ENCODE data around the gene GALK2.

GALK2 gene

DNA sequence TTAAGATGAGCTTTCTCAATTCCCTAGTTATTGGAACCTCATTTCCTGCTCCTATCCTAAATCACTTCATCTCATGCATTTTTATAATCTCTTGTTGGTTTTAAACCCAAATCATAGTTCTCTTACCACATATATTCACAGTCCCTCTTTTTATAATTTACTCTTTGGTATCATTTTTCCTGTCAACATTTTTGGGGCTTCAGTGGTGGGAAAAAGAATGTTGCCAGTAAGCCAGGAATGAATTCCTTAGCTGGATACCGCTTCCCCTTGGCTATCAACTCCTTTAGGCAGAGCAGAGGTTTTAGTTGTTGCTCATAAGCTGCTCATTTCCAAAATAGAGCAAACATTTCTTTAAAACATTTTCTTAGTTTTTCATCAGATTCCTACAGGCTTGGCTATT lies 112.3 kb downstream of the GALK2 start:
- no peak for DNase-seq (ENCODE audit: low spot score)

GRCh38 chr15:49286649-49287404 lies 116.8 kb downstream of the GALK2 start:
- DNase-seq (ENCODE audit: low spot score): peak; percentile 6

DNA sequence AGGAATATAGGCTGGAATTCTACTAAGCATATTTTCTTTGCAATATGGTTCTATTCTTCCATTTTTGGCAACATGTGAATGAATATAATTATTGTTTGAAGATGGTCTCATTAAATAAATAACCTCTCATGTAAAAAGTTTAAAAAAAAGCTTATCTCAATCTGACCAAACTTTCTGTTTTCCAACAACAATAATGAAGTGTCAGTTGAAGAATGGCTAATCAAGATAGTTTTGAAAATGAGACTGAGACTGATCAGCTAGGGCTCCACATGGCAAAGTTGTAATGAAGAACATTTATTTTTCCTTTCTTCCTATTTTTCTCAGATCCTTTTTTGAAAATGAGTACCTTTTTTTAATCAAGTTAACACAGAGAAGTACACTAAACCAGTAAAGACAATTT lies 117.4 kb downstream of the GALK2 start:
- no peak for DNase-seq (ENCODE audit: low spot score)

DNA sequence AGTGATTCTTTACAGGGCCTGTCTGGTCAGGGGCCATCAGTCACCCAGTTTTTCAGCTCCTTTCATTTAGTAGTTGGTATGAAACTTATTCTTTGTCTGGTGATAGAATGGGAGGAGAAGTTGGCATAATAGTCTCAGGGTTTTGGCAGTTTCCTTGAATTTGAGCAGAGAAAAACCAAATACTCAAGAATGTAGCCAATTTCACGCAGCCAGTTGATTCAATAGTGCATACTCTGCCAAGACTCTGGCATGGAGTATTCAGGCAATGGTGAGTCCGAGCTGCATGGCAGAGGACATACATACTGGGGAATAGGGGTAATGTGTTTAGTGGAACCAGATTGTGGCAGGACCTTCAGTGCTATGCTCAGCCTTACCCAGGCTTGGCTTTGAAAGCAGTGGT lies 118.3 kb downstream of the GALK2 start:
- DNase-seq (ENCODE audit: low spot score): no peak

DNA sequence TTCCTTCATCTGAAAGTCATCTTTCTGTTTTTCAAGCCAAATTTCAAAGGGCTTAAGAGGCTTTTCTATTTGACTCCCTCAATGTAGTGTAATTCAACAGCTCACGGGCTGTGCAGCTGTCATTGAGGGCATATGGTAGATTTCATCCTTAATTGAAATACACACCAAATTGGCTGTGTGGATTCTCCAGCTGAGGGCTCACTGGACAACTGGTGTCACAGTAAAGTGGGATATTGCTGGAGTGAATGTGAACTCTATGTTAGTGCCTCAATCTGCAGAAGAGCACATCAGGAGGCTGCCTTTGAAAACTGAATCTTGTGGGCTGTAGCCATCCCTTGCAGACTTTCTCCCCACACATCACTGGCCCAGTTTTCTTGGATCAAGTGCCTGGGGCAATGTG lies 120.1 kb downstream of the GALK2 start:
- DNase-seq (ENCODE audit: low spot score): no peak

DNA sequence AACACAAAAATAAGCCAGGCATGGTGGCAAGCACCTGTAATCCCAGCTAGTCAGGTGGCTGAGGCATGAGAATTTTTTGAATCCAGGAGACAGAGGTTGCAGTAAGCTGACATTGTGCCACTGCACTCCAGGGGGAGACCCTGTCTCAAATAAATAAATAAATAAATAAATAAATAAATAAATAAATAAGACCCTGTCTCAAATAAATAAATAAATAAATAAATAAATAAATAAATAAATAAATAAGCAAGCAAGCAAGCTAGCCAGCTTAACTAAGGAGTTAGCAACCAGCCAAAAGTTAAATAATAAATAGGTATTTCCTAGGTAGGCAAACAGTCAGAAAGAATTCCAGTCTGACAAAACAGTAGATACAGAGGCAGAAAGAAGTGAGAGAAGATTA lies 123.9 kb downstream of the GALK2 start:
- DNase-seq (ENCODE audit: low spot score): no peak

- DNase-seq (ENCODE audit: low spot score): no peak
Observed at GRCh38 chr15:49296258-49296657, 126.2 kb downstream of the GALK2 start.

DNA sequence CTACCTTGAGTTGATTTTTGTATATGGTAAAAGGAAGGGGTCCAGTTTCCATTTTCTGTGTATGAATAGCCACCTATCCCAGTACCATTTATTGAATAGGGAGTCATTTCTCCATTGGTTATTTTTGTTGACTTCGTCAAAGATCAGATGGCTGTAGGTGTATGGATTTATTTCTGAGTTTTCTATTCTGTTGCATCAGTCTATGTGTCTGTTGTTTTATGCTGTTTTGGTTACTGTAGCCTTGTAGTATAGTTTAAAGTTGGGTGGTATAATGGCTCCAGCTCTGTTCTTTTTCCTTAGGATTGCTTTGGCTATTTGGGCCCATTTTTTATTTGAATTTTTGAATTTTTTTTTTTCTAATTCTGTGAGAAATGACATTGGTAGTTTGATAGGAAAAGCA lies 127.5 kb downstream of the GALK2 start:
- DNase-seq (ENCODE audit: low spot score): no peak

- no peak for DNase-seq (ENCODE audit: low spot score)
Observed at GRCh38 chr15:49300856-49301255, 130.8 kb downstream of the GALK2 start.

GRCh38 chr15:49301562-49301961 lies 131.5 kb downstream of the GALK2 start:
- DNase-seq (ENCODE audit: low spot score): no peak

- DNase-seq (ENCODE audit: low spot score): no peak
Observed at GRCh38 chr15:49303003-49303402, 133.0 kb downstream of the GALK2 start.

DNA sequence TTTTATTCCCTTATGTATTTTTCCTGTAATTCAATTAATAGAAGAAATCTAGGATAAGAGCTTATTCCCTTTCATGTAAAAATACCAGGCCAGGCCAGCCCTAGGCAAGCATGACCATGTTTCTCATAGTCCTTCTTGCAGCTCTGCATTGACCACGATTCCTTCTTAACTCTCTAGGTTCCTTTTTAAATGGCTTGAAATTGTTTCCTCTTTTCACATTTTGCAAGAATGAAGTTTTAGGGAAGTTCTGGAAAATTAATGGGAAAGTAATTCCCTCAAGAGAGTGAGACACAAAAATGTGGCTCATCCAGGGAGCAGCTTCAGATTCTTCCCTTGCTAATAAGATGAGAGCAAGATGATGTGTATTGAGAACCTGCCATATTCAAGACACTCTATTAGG lies 136.5 kb downstream of the GALK2 start:
- no peak for DNase-seq (ENCODE audit: low spot score)

GRCh38 chr15:49308686-49309085 lies 138.6 kb downstream of the GALK2 start:
- no peak for DNase-seq (ENCODE audit: low spot score)

GRCh38 chr15:49309889-49310288 lies 139.8 kb downstream of the GALK2 start:
- no peak for DNase-seq (ENCODE audit: low spot score)

DNA sequence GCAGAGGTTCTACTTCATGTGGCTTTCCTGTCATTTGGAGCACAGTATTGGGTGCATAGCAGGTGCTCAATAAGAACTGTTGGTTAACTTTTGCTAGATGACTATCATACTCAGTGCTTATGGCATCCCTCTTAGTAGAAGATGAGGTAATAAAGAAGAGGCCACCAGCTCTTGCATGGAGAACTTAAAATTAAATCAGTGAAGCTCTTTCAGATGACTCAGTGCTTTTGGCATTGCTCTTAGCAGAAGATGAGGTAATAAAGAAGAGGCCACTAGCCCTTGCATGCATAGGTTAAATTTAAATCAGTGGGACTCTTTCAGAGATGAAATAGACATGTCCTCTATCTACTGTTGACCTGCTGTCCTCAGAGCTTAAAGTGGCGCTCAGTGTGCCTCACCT lies 143.6 kb downstream of the GALK2 start:
- DNase-seq (ENCODE audit: low spot score): no peak

- no peak for DNase-seq (ENCODE audit: low spot score)
Observed at GRCh38 chr15:49314716-49315115, 144.7 kb downstream of the GALK2 start.

GRCh38 chr15:49315391-49315823 lies 145.4 kb downstream of the GALK2 start:
- no peak for DNase-seq (ENCODE audit: low spot score)

GRCh38 chr15:49320351-49320750 lies 150.3 kb downstream of the GALK2 start:
- no peak for DNase-seq (ENCODE audit: low spot score)

GRCh38 chr15:49323207-49323606 lies 153.2 kb downstream of the GALK2 start:
- DNase-seq (ENCODE audit: low spot score): no peak

- DNase-seq (ENCODE audit: low spot score): no peak
Observed at GRCh38 chr15:49327927-49328326, 157.9 kb downstream of the GALK2 start.

DNA sequence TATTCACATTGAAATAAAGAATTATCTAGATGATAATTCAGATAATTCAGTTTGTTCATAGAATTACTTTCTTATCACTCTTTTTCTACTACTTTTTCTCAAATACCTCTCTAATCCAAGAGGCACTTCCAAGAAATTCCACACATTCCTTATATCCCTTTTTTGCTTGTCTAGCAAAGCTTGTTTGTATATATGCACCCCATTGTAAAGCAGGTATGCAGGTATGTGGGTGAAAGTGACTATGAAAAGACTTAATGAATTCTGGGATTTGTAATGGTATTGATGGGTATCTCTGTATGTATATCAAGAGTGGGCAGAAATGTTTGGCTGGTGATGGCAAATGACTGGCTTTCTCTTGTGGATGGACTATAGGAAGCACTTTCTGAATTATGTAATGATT lies 158.9 kb downstream of the GALK2 start:
- no peak for DNase-seq (ENCODE audit: low spot score)

DNA sequence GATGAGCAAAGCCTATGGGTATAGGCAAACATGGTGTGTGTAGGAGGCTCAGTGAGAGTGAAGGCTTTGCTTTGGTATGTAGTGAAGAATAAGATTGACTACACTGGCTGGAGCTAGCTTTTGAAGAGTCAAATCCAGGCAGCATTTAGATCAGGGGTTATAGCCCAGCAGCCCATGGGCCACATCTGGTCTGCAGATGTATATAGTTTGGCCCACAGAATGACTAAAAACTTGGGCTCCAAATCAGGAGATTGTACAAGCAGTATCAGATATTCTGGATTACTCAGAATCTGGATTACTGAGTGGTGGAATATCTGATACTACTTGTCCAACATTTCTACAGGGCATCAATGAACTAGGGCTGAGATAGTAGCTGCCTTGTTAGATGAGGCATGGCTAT lies 160.1 kb downstream of the GALK2 start:
- no peak for DNase-seq (ENCODE audit: low spot score)

GRCh38 chr15:49331442-49331841 lies 161.4 kb downstream of the GALK2 start:
- no peak for DNase-seq (ENCODE audit: low spot score)

- DNase-seq (ENCODE audit: low spot score): no peak
Observed at GRCh38 chr15:49331951-49332350, 161.9 kb downstream of the GALK2 start.
